ENCODE results near the gene ZNF24.

- TF ChIP-seq, protein P1, sequence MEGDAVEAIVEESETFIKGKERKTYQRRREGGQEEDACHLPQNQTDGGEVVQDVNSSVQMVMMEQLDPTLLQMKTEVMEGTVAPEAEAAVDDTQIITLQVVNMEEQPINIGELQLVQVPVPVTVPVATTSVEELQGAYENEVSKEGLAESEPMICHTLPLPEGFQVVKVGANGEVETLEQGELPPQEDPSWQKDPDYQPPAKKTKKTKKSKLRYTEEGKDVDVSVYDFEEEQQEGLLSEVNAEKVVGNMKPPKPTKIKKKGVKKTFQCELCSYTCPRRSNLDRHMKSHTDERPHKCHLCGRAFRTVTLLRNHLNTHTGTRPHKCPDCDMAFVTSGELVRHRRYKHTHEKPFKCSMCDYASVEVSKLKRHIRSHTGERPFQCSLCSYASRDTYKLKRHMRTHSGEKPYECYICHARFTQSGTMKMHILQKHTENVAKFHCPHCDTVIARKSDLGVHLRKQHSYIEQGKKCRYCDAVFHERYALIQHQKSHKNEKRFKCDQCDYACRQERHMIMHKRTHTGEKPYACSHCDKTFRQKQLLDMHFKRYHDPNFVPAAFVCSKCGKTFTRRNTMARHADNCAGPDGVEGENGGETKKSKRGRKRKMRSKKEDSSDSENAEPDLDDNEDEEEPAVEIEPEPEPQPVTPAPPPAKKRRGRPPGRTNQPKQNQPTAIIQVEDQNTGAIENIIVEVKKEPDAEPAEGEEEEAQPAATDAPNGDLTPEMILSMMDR (IDR thresholded peaks at IDR 0.05): no peak
- no peak for TF ChIP-seq POLR2A (IDR thresholded peaks at IDR 0.05)
Observed at GRCh38 chr18:35289727-35290093, 54.5 kb downstream of the ZNF24 start.

Measured in right lobe of liver (tissue), 4 donors.